ENCODE data around the gene SCAF4.
A peak's percentile ranks its signal among the peaks of the same experiment; 100 is the strongest.
"Not testable (repeated sequence)": the region's sequence is repeated elsewhere in the genome, so short reads cannot be mapped to it uniquely, and the experiment has no call there.

The SCAF4 gene, protein sequence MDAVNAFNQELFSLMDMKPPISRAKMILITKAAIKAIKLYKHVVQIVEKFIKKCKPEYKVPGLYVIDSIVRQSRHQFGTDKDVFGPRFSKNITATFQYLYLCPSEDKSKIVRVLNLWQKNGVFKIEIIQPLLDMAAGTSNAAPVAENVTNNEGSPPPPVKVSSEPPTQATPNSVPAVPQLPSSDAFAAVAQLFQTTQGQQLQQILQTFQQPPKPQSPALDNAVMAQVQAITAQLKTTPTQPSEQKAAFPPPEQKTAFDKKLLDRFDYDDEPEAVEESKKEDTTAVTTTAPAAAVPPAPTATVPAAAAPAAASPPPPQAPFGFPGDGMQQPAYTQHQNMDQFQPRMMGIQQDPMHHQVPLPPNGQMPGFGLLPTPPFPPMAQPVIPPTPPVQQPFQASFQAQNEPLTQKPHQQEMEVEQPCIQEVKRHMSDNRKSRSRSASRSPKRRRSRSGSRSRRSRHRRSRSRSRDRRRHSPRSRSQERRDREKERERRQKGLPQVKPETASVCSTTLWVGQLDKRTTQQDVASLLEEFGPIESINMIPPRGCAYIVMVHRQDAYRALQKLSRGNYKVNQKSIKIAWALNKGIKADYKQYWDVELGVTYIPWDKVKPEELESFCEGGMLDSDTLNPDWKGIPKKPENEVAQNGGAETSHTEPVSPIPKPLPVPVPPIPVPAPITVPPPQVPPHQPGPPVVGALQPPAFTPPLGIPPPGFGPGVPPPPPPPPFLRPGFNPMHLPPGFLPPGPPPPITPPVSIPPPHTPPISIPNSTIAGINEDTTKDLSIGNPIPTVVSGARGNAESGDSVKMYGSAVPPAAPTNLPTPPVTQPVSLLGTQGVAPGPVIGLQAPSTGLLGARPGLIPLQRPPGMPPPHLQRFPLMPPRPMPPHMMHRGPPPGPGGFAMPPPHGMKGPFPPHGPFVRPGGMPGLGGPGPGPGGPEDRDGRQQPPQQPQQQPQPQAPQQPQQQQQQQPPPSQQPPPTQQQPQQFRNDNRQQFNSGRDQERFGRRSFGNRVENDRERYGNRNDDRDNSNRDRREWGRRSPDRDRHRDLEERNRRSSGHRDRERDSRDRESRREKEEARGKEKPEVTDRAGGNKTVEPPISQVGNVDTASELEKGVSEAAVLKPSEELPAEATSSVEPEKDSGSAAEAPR

DNA sequence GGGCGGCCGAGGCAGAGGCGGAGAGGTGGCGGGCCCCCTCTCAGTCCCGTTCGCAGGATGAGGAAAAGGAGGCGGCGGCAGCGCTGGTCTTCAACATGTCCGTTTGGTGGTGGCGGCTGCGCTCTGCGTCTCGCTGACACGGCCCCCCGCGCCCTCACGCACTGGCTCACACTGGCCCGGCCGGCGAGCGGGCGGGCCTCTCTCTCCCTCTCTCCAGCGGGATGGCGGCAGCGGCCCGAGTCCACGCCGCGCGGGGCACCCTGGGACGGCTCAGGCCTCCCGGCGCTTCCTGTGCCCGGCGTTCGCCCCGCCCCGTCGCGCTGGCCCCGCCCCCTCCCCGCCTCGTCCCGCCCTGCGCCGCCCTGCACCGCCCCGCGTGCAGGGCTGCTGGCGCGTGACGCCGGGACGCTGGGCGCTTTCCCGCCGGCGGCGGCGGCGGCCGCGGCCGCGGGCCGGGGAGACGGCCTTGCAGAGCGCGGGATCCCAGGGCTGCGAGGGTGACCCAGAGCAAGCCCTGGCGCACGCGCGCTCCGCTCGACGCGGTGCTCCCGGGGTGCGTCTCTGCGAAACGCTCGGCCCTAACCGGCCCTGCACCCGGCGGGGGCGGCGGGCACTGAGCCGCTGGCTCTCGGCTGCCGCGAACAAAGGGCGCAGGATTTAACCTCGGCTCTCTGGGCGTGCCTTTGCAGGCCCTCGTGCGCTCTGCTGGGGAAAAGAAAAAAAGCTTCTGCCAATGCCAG is at the start of gene SCAF4:
Gene SCAF4 (minus strand): TSS at position 262 of the 740 bp plus-strand sequence. CDS start 426 bp downstream, outside the sequence.
- Histone ChIP-seq H3K36me3 (ENCODE audit: insufficient read depth, low read length) (peaks cover 3% of the 10 kb centered on the region), H2AFZ (ENCODE audit: low read depth, low read length) (peak within 1 kb of the TSS; percentile 75), H3K4me1 (ENCODE audit: insufficient read depth, low read length) (peaks cover 29% of the 10 kb centered on the region), H3K4me3 (ENCODE audit: low read length) (peak within 1 kb of the TSS; percentile 63), H3K27me3 (ENCODE audit: insufficient read depth, low read length) (no peaks in the 10 kb centered on the region), H3K9me3 (ENCODE audit: low read length) (peaks cover 3% of the 10 kb centered on the region)

DNA sequence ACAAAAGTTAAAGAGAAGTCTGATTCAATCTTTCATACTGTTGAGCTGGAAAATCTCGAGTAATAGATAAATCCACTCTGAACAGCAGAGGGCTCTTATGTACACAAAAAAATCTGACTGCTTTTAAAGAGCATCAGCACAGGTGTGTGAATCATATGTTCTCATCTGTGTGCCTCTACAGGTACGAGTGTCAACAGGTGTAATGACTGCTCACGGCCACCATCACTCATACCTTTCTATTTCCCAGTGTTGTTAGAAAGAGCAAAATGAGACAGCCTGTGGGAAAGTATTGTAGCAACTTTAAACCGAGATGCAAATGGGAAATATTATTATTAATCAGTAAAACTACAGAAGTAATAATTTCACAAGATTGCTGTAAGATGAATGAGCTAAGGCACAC is 49.0 kb upstream of the SCAF4 start:
- H2AFZ ChIP-seq (ENCODE audit: low read depth, low read length), result no peak overlapping the region
- no peaks in the 10 kb centered on the region for H3K4me1 ChIP-seq (ENCODE audit: insufficient read depth, low read length)

DNA sequence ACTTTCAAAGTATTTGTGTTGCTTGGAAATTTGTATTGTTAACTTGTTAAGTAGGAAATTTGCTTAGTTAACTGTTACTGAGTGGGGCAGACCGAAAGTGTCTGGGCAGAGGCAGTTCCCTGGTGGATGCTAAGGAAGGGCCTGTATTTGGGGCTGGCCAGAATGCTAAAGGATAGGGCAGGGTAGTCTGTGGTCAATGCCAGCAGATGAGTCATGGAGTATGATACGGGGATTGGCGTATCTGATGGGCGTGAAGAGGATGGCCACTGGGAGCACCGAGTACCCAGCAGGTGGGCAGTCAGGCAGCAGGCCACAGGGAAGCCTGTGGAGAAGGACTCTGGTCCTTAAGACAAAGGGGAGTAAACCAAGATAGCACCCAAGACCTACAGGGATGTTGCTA is 46.6 kb upstream of the SCAF4 start:
- H3K27me3 ChIP-seq (ENCODE audit: insufficient read depth, low read length), result no peaks in the 10 kb centered on the region
- H3K36me3 ChIP-seq (ENCODE audit: insufficient read depth, low read length), result no peaks in the 10 kb centered on the region
- H3K4me1 ChIP-seq (ENCODE audit: insufficient read depth, low read length), result no peaks in the 10 kb centered on the region
- no peaks in the 10 kb centered on the region for H3K9me3 ChIP-seq (ENCODE audit: low read length)
- no peak overlapping the region for H3K4me3 ChIP-seq (ENCODE audit: low read length)
- H2AFZ ChIP-seq (ENCODE audit: low read depth, low read length), result no peak overlapping the region

More for the DNA sequence above, 49.0 kb upstream of the SCAF4 start:
- Histone ChIP-seq H3K4me3 (ENCODE audit: low read length) (no peak overlapping the region), H3K36me3 (ENCODE audit: insufficient read depth, low read length) (no peaks in the 10 kb centered on the region), H3K27me3 (ENCODE audit: insufficient read depth, low read length) (no peaks in the 10 kb centered on the region), H3K9me3 (ENCODE audit: low read length) (no peaks in the 10 kb centered on the region)

DNA sequence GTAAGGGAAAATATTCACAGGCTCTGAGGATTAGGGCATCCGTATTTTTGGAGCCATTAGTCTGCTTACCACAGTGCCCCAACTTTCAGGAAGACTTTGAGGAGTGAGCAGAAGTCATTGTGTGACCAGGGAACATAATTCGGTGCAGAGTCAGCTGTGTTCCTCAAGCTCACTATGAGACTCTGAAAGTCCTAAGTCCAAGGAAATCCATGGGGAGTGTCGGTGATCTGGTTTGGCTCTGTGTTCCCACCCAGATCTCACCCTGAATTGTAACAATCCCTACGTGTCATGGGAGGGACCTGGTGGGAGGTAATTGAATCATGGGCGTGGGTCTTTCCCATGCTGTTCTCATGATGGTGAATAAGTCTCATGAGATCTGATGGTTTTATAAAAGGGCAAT is 45.9 kb upstream of the SCAF4 start:
- H3K9me3 ChIP-seq (ENCODE audit: low read length), result no peaks in the 10 kb centered on the region
- no peaks in the 10 kb centered on the region for H3K27me3 ChIP-seq (ENCODE audit: insufficient read depth, low read length)
- no peaks in the 10 kb centered on the region for H3K36me3 ChIP-seq (ENCODE audit: insufficient read depth, low read length)
- H3K4me1 ChIP-seq (ENCODE audit: insufficient read depth, low read length), result no peaks in the 10 kb centered on the region
- no peak overlapping the region for H2AFZ ChIP-seq (ENCODE audit: low read depth, low read length)
- no peak overlapping the region for H3K4me3 ChIP-seq (ENCODE audit: low read length)

DNA sequence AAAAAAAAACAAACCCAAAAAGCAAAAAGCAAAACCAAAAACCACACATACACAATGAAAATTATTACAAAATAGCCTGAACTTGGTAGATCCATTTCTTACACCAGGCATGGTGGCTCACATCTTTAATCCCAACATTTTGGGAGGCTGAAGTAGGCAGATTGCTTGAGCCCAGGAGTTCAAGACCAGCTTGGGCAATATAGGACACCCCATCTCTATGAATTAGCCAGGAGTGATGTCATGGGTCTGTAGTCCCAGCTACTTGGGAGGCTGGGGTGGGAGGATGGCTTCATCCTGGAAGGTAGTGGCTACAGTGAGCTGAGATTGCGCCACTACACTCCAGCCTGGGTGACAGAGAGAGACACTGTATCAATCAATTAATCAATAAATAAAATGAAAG is 42.1 kb upstream of the SCAF4 start:
- Histone ChIP-seq H3K36me3 (ENCODE audit: insufficient read depth, low read length) (no peaks in the 10 kb centered on the region), H3K4me1 (ENCODE audit: insufficient read depth, low read length) (no peaks in the 10 kb centered on the region), H3K4me3 (ENCODE audit: low read length) (no peak overlapping the region), H3K27me3 (ENCODE audit: insufficient read depth, low read length) (no peaks in the 10 kb centered on the region), H3K9me3 (ENCODE audit: low read length) (no peaks in the 10 kb centered on the region), H2AFZ (ENCODE audit: low read depth, low read length) (no peak overlapping the region)

DNA sequence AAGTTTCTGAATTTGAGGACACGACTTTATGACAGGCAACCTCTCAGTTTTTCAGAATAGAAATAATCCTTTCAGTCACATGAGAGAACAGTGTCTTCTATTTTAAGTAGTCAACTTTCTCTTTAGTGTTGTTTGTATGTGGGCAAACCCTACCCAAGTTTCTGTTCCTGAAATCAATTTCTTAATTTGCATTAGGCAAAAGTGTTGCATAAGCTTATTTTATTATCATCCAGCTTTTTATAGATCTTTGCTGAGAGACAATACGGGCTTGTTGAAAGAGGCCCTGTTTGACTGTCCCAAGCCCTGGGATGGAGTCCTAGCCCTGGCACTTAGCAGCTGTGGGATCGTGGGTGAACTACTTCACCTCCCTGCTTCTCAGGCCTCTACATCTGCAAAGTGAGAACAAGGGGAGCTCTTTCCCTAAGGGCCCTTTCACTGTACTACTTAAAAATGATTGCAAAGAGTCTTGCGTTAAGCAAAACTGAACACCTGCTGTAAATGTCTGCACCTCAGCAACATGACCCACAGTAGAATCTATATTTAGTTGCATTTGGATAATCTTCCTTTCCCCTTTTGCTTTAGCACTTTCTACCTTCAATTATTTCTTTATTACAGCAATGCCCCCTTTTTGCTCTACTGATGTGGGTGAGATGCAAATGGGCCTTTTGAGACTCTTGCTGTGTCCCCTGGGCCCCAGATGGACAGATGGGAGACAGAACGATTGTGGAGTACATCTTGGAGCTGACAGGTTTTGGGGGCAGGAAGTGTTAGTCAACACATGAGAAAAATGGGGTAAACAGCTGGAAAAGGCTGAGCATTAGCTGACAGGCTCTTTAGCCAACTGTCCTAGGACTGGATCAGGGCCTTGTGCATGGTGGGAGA is 41.0 kb upstream of the SCAF4 start:
- no peak overlapping the region for H2AFZ ChIP-seq (ENCODE audit: low read depth, low read length)
- no peaks in the 10 kb centered on the region for H3K9me3 ChIP-seq (ENCODE audit: low read length)
- no peaks in the 10 kb centered on the region for H3K4me1 ChIP-seq (ENCODE audit: insufficient read depth, low read length)
- no peak overlapping the region for H3K4me3 ChIP-seq (ENCODE audit: low read length)
- no peaks in the 10 kb centered on the region for H3K27me3 ChIP-seq (ENCODE audit: insufficient read depth, low read length)
- H3K36me3 ChIP-seq (ENCODE audit: insufficient read depth, low read length), result no peaks in the 10 kb centered on the region

DNA sequence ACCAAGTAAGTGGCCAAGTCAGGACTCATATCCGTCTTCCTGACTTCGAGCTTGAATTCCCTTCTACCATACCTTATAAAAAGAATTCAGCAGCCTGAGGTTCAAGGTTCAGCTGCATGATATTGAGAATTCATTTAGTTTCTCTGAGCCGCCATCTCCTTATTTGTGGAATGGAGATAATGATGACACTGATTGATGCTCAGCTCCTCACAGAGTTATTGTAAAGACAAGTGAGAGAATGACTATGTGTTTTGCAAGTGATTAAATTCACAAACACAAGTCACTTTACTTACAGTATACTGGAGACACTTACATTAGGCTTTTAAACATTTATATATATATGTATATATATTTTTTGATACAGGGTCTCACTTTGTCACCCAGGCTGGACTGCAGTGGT is 39.8 kb upstream of the SCAF4 start:
- no peaks in the 10 kb centered on the region for H3K27me3 ChIP-seq (ENCODE audit: insufficient read depth, low read length)
- no peak overlapping the region for H2AFZ ChIP-seq (ENCODE audit: low read depth, low read length)
- H3K9me3 ChIP-seq (ENCODE audit: low read length), result no peaks in the 10 kb centered on the region
- H3K36me3 ChIP-seq (ENCODE audit: insufficient read depth, low read length), result no peaks in the 10 kb centered on the region
- H3K4me1 ChIP-seq (ENCODE audit: insufficient read depth, low read length), result no peaks in the 10 kb centered on the region
- no peak overlapping the region for H3K4me3 ChIP-seq (ENCODE audit: low read length)

DNA sequence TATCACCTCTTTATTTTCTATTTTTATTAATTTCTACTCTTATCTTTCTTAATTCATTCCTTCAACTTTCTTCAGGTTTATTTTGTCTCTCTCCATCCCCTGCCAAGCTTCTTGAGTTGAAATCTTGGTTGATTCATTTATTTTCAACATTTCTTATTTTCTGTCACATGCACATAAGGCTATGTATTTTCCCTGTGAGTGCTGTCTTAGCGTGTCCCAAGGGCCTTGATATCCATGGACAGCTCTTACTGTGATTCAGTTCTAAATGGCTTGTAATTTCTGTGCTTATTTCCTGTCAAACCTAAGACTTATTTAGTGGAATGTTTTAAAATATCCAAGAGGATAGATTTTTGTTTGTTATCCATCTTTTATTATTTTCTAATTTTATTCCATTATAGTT is 36.8 kb upstream of the SCAF4 start:
- Histone ChIP-seq H3K4me3 (ENCODE audit: low read length) (no peak overlapping the region), H3K9me3 (ENCODE audit: low read length) (peaks cover 6% of the 10 kb centered on the region), H3K27me3 (ENCODE audit: insufficient read depth, low read length) (no peaks in the 10 kb centered on the region), H3K4me1 (ENCODE audit: insufficient read depth, low read length) (no peaks in the 10 kb centered on the region), H2AFZ (ENCODE audit: low read depth, low read length) (no peak overlapping the region), H3K36me3 (ENCODE audit: insufficient read depth, low read length) (no peaks in the 10 kb centered on the region)

DNA sequence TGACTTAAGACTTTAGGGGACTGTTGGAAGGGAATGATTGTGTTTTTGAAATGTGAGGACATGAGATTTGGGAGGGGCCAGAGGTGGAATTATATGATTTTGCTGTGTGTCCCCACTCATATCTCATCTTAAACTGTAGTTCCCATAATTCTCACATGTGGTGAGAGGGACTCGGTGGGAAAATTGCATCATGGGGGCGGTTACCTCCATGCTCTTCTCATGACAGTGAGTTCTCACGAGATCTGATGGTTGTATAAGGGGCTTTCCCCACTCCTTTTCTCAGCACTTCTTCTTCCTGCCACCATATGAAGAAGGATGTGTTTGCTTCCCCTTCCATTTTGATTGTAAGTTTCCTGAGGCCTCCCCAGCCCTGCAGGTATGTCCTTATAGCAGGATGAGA is 35.0 kb upstream of the SCAF4 start:
- Histone ChIP-seq H3K9me3 (ENCODE audit: low read length) (peaks cover 6% of the 10 kb centered on the region), H3K27me3 (ENCODE audit: insufficient read depth, low read length) (no peaks in the 10 kb centered on the region), H3K4me3 (ENCODE audit: low read length) (no peak overlapping the region), H3K4me1 (ENCODE audit: insufficient read depth, low read length) (no peaks in the 10 kb centered on the region), H2AFZ (ENCODE audit: low read depth, low read length) (no peak overlapping the region), H3K36me3 (ENCODE audit: insufficient read depth, low read length) (no peaks in the 10 kb centered on the region)

DNA sequence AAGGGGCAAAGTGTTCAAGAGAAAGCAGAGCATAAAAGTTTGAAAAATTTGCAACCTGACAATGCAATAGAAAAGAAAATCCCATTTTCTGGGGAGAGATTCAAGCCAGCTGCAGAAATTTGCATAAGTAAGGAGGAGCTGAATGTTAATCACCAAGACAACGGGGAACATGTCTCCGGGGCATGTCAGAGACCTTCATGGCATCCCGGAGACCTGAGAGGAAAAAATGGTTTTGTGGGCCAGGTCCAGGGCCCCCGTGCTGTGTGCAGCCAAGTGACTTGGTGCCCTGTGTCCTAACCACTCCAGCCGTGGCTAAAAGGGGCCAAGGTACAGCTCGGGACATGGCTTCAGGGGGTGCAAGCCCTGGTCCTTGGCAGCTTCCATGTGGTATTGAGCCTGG is 33.9 kb upstream of the SCAF4 start:
- H3K36me3 ChIP-seq (ENCODE audit: insufficient read depth, low read length); H3K4me1 ChIP-seq (ENCODE audit: insufficient read depth, low read length); H2AFZ ChIP-seq (ENCODE audit: low read depth, low read length); H3K27me3 ChIP-seq (ENCODE audit: insufficient read depth, low read length); H3K4me3 ChIP-seq (ENCODE audit: low read length); H3K9me3 ChIP-seq (ENCODE audit: low read length): not testable (repeated sequence)

DNA sequence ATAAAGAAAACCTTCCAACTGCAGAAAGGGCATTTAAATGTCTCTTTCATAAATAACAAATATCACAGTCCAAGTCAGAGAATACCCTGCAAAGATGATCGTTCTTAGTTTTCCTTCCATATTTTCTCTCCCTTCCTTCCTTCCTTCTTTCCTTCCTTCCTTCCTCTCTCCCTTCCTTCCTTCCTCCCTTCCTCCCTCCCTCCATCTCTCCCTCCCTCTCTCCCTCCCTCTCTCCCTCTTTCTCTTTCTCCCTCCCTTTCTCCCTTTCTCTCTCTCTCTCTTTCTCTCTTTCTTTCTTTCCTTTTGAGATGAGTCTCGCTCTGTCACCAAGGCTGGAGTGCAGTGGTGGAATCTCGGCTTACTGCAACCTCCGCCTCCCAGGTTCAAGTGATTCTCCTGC is 29.0 kb upstream of the SCAF4 start:
- no peaks in the 10 kb centered on the region for H3K4me1 ChIP-seq (ENCODE audit: insufficient read depth, low read length)
- peaks cover under 1% of the 10 kb centered on the region for H3K9me3 ChIP-seq (ENCODE audit: low read length)
- no peak overlapping the region for H2AFZ ChIP-seq (ENCODE audit: low read depth, low read length)
- no peaks in the 10 kb centered on the region for H3K27me3 ChIP-seq (ENCODE audit: insufficient read depth, low read length)
- H3K4me3 ChIP-seq (ENCODE audit: low read length), result no peak overlapping the region
- no peaks in the 10 kb centered on the region for H3K36me3 ChIP-seq (ENCODE audit: insufficient read depth, low read length)

DNA sequence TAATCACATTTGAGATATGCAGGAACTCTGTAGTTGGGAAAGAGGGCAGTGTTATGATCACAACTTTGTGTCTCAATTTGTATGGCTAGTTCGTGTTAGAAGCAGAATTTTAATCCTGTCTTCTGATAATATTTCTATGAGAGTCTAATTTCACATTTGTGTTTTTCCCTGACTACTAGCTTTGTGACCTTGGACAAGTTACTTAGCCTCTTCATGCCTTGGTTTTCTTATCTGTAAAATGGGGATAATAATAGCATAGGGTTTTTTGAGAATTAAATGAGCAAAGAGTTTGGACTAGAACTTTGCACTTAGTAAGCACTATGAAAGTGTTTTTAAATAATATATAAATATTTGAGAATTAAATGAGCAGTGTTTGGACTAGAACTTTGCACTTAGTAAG is 24.9 kb upstream of the SCAF4 start:
- Histone ChIP-seq H3K36me3 (ENCODE audit: insufficient read depth, low read length) (no peaks in the 10 kb centered on the region), H2AFZ (ENCODE audit: low read depth, low read length) (no peak overlapping the region), H3K27me3 (ENCODE audit: insufficient read depth, low read length) (no peaks in the 10 kb centered on the region), H3K4me1 (ENCODE audit: insufficient read depth, low read length) (peaks cover 11% of the 10 kb centered on the region), H3K9me3 (ENCODE audit: low read length) (no peaks in the 10 kb centered on the region), H3K4me3 (ENCODE audit: low read length) (no peak overlapping the region)
